ENCODE data around the gene PPIH.
"Not testable (repeated sequence)": the region's sequence is repeated elsewhere in the genome, so short reads cannot be mapped to it uniquely, and the experiment has no call there.

The PPIH gene

GRCh38 chr1:42674214-42674613 lies 16.0 kb downstream of the PPIH start:
- H3K27ac ChIP-seq (ENCODE audit: low read depth, low read length): no peak overlapping the region
- no peaks in the 10 kb centered on the region for H3K4me1 ChIP-seq (ENCODE audit: control insufficient read depth, insufficient read depth, low read length)
- no peak overlapping the region for H3K9ac ChIP-seq (ENCODE audit: low read length)
- H3K4me3 ChIP-seq (ENCODE audit: low read length): no peak overlapping the region
- H3K27me3 ChIP-seq (ENCODE audit: control insufficient read depth, insufficient read depth, low read length): no peaks in the 10 kb centered on the region
- no peaks in the 10 kb centered on the region for H3K36me3 ChIP-seq (ENCODE audit: control insufficient read depth, insufficient read depth, low read length)

GRCh38 chr1:42674682-42675081 lies 16.5 kb downstream of the PPIH start:
- no peak overlapping the region for H3K4me3 ChIP-seq (ENCODE audit: low read length)
- H3K4me1 ChIP-seq (ENCODE audit: control insufficient read depth, insufficient read depth, low read length): no peaks in the 10 kb centered on the region
- H3K27me3 ChIP-seq (ENCODE audit: control insufficient read depth, insufficient read depth, low read length): no peaks in the 10 kb centered on the region
- no peaks in the 10 kb centered on the region for H3K36me3 ChIP-seq (ENCODE audit: control insufficient read depth, insufficient read depth, low read length)
- no peak overlapping the region for H3K27ac ChIP-seq (ENCODE audit: low read depth, low read length)
- no peak overlapping the region for H3K9ac ChIP-seq (ENCODE audit: low read length)

- H3K36me3 ChIP-seq (ENCODE audit: control insufficient read depth, insufficient read depth, low read length): no peaks in the 10 kb centered on the region
- no peaks in the 10 kb centered on the region for H3K4me1 ChIP-seq (ENCODE audit: control insufficient read depth, insufficient read depth, low read length)
- no peak overlapping the region for H3K4me3 ChIP-seq (ENCODE audit: low read length)
- H3K27ac ChIP-seq (ENCODE audit: low read depth, low read length): no peak overlapping the region
- H3K9ac ChIP-seq (ENCODE audit: low read length): no peak overlapping the region
- H3K27me3 ChIP-seq (ENCODE audit: control insufficient read depth, insufficient read depth, low read length): no peaks in the 10 kb centered on the region
Measured at GRCh38 chr1:42675467-42675866, 17.2 kb downstream of the PPIH start.

GRCh38 chr1:42676534-42677087 lies 18.4 kb downstream of the PPIH start:
- H3K4me1 ChIP-seq (ENCODE audit: control insufficient read depth, insufficient read depth, low read length): peaks cover 5% of the 10 kb centered on the region
- H3K36me3 ChIP-seq (ENCODE audit: control insufficient read depth, insufficient read depth, low read length): no peaks in the 10 kb centered on the region
- no peak overlapping the region for H3K27ac ChIP-seq (ENCODE audit: low read depth, low read length)

GRCh38 chr1:42679364-42679983 lies 21.3 kb downstream of the PPIH start:
- Histone ChIP-seq H3K4me1 (ENCODE audit: control insufficient read depth, insufficient read depth, low read length) (peaks cover 16% of the 10 kb centered on the region), H3K27me3 (ENCODE audit: control insufficient read depth, insufficient read depth, low read length) (no peaks in the 10 kb centered on the region), H3K9ac (ENCODE audit: low read length) (no peak overlapping the region), H3K4me3 (ENCODE audit: low read length) (no peak overlapping the region), H3K36me3 (ENCODE audit: control insufficient read depth, insufficient read depth, low read length) (peaks cover 4% of the 10 kb centered on the region), H3K27ac (ENCODE audit: low read depth, low read length) (no peak overlapping the region)

More at GRCh38 chr1:42676534-42677087, 18.4 kb downstream of the PPIH start:
- Histone ChIP-seq H3K27me3 (ENCODE audit: control insufficient read depth, insufficient read depth, low read length) (no peaks in the 10 kb centered on the region), H3K9ac (ENCODE audit: low read length) (no peak overlapping the region), H3K4me3 (ENCODE audit: low read length) (no peak overlapping the region)

GRCh38 chr1:42680055-42680454 lies 21.8 kb downstream of the PPIH start:
- Histone ChIP-seq H3K9ac (ENCODE audit: low read length) (no peak overlapping the region), H3K36me3 (ENCODE audit: control insufficient read depth, insufficient read depth, low read length) (peaks cover 4% of the 10 kb centered on the region), H3K4me1 (ENCODE audit: control insufficient read depth, insufficient read depth, low read length) (peaks cover 16% of the 10 kb centered on the region), H3K27me3 (ENCODE audit: control insufficient read depth, insufficient read depth, low read length) (no peaks in the 10 kb centered on the region), H3K4me3 (ENCODE audit: low read length) (no peak overlapping the region), H3K27ac (ENCODE audit: low read depth, low read length) (no peak overlapping the region)

- no peak overlapping the region for H3K9ac ChIP-seq (ENCODE audit: low read length)
- H3K27ac ChIP-seq (ENCODE audit: low read depth, low read length): peak overlapping the region; percentile 87
- peaks cover 16% of the 10 kb centered on the region for H3K4me1 ChIP-seq (ENCODE audit: control insufficient read depth, insufficient read depth, low read length)
- H3K4me3 ChIP-seq (ENCODE audit: low read length): peak overlapping the region; percentile 75
- peaks cover 4% of the 10 kb centered on the region for H3K36me3 ChIP-seq (ENCODE audit: control insufficient read depth, insufficient read depth, low read length)
- no peaks in the 10 kb centered on the region for H3K27me3 ChIP-seq (ENCODE audit: control insufficient read depth, insufficient read depth, low read length)
Measured at GRCh38 chr1:42680921-42681683, 22.9 kb downstream of the PPIH start.

- H3K27ac ChIP-seq (ENCODE audit: low read depth, low read length): peak within 1 kb of the TSS; percentile 87
- H3K9ac ChIP-seq (ENCODE audit: low read length): peak within 1 kb of the TSS; percentile 20
- H3K4me3 ChIP-seq (ENCODE audit: low read length): peak within 1 kb of the TSS; percentile 75
- H3K4me1 ChIP-seq (ENCODE audit: control insufficient read depth, insufficient read depth, low read length): peaks cover 16% of the 10 kb centered on the region
- H3K36me3 ChIP-seq (ENCODE audit: control insufficient read depth, insufficient read depth, low read length): peaks cover 4% of the 10 kb centered on the region
- H3K27me3 ChIP-seq (ENCODE audit: control insufficient read depth, insufficient read depth, low read length): no peaks in the 10 kb centered on the region
Measured at GRCh38 chr1:42681741-42682483, 23.7 kb downstream of the PPIH start, which contains the start of gene YBX1. Gene YBX1, plus strand, starts transcription at chr1:42682418. Its CDS starts 148 bp downstream, at chr1:42682566.

GRCh38 chr1:42682484-42682738 lies 24.2 kb downstream of the PPIH start:
- H3K4me3 ChIP-seq (ENCODE audit: low read length): peak overlapping the region; percentile 67

GRCh38 chr1:42682739-42683531 lies 24.7 kb downstream of the PPIH start:
- Histone ChIP-seq H3K27me3 (ENCODE audit: control insufficient read depth, insufficient read depth, low read length) (no peaks in the 10 kb centered on the region), H3K27ac (ENCODE audit: low read depth, low read length) (peak overlapping the region; percentile 77), H3K4me1 (ENCODE audit: control insufficient read depth, insufficient read depth, low read length) (peaks cover 16% of the 10 kb centered on the region), H3K36me3 (ENCODE audit: control insufficient read depth, insufficient read depth, low read length) (peaks cover 4% of the 10 kb centered on the region), H3K4me3 (ENCODE audit: low read length) (peak overlapping the region; percentile 67), H3K9ac (ENCODE audit: low read length) (no peak overlapping the region)

More at GRCh38 chr1:42682484-42682738, 24.2 kb downstream of the PPIH start:
- H3K27me3 ChIP-seq (ENCODE audit: control insufficient read depth, insufficient read depth, low read length); H3K9ac ChIP-seq (ENCODE audit: low read length); H3K36me3 ChIP-seq (ENCODE audit: control insufficient read depth, insufficient read depth, low read length): not testable (repeated sequence)
- Histone ChIP-seq H3K4me1 (ENCODE audit: control insufficient read depth, insufficient read depth, low read length) (peaks cover 16% of the 10 kb centered on the region), H3K27ac (ENCODE audit: low read depth, low read length) (peak overlapping the region; percentile 77)

GRCh38 chr1:42684139-42684538 lies 25.9 kb downstream of the PPIH start:
- Histone ChIP-seq H3K9ac (ENCODE audit: low read length) (no peak overlapping the region), H3K27ac (ENCODE audit: low read depth, low read length) (no peak overlapping the region), H3K4me3 (ENCODE audit: low read length) (peak overlapping the region; percentile 67), H3K36me3 (ENCODE audit: control insufficient read depth, insufficient read depth, low read length) (peaks cover 4% of the 10 kb centered on the region), H3K27me3 (ENCODE audit: control insufficient read depth, insufficient read depth, low read length) (no peaks in the 10 kb centered on the region), H3K4me1 (ENCODE audit: control insufficient read depth, insufficient read depth, low read length) (peaks cover 16% of the 10 kb centered on the region)

- no peaks in the 10 kb centered on the region for H3K27me3 ChIP-seq (ENCODE audit: control insufficient read depth, insufficient read depth, low read length)
- H3K9ac ChIP-seq (ENCODE audit: low read length): no peak overlapping the region
- H3K4me3 ChIP-seq (ENCODE audit: low read length): no peak overlapping the region
- H3K36me3 ChIP-seq (ENCODE audit: control insufficient read depth, insufficient read depth, low read length): peaks cover 4% of the 10 kb centered on the region
- H3K4me1 ChIP-seq (ENCODE audit: control insufficient read depth, insufficient read depth, low read length): peaks cover 17% of the 10 kb centered on the region
- H3K27ac ChIP-seq (ENCODE audit: low read depth, low read length): no peak overlapping the region
Measured at GRCh38 chr1:42686418-42686817, 28.2 kb downstream of the PPIH start.

Measured in rectal smooth muscle tissue (tissue), 1 donor.